Cerebellar nuclear complex (tissue), 1 donor: Measurements from ENCODE around the gene METAP1D.
"Not testable (repeated sequence)": the region's sequence is repeated elsewhere in the genome, so short reads cannot be mapped to it uniquely, and the experiment has no call there.

Source experiments
- DNase-seq, 2 experiments: peaks; one replicate each; lab custom pipeline; 2025; lab: John Stamatoyannopoulos, UW

The METAP1D gene

GRCh38 chr2:172102391-172103359, 102.9 kb downstream of the METAP1D start, which contains the start of gene DLX2:
TSS of gene DLX2 (minus strand) at chr2:172102900. CDS start at chr2:172102538, 362 bp downstream.
- DNase-seq = no peak

- DNase-seq = no peak
Observed at GRCh38 chr2:172103471-172104272, 103.9 kb downstream of the METAP1D start.

GRCh38 chr2:172105471-172106107, 105.8 kb downstream of the METAP1D start:
- DNase-seq = no peak

GRCh38 chr2:172106108-172106961, 106.6 kb downstream of the METAP1D start:
- no peak for DNase-seq

GRCh38 chr2:172107690-172108586, 108.2 kb downstream of the METAP1D start:
- DNase-seq = no peak

- DNase-seq = no peak
Observed at GRCh38 chr2:172108587-172108930, 108.8 kb downstream of the METAP1D start.

- no peak for DNase-seq
Observed at GRCh38 chr2:172109256-172109987, 109.7 kb downstream of the METAP1D start.

GRCh38 chr2:172109988-172110811, 110.4 kb downstream of the METAP1D start:
- DNase-seq = no peak

- DNase-seq = no peak
Observed at GRCh38 chr2:172113617-172114016, 113.9 kb downstream of the METAP1D start.

- not testable (repeated sequence) for DNase-seq
Observed at GRCh38 chr2:172114176-172114575, 114.4 kb downstream of the METAP1D start.

GRCh38 chr2:172114579-172114978, 114.8 kb downstream of the METAP1D start:
- no peak for DNase-seq

- no peak for DNase-seq
Observed at GRCh38 chr2:172116107-172116506, 116.4 kb downstream of the METAP1D start.

GRCh38 chr2:172119089-172119488, 119.3 kb downstream of the METAP1D start:
- DNase-seq = no peak

- DNase-seq = no peak
Observed at GRCh38 chr2:172120118-172120517, 120.4 kb downstream of the METAP1D start.

GRCh38 chr2:172128484-172128883, 128.7 kb downstream of the METAP1D start:
- no peak for DNase-seq

GRCh38 chr2:172129404-172129803, 129.7 kb downstream of the METAP1D start:
- DNase-seq = no peak
